HG02642 (cell line): Measurements from ENCODE around the gene ADAMTS6.
"Not testable (repeated sequence)": the region's sequence is repeated elsewhere in the genome, so short reads cannot be mapped to it uniquely, and the experiment has no call there.

Experiments used
- ATAC-seq: cut with Tn5 transposase; IDR thresholded peaks from one replicate; pipeline ENCODE4 v1.9.1; 2021; ENCODE audit warnings: mild to moderate bottlenecking; ENCODE audit not compliant: unreplicated experiment, poor library complexity

ADAMTS6 gene

GRCh38 chr5:65382582-65382981, 99.1 kb downstream of the ADAMTS6 start:
- no peak for ATAC-seq

DNA sequence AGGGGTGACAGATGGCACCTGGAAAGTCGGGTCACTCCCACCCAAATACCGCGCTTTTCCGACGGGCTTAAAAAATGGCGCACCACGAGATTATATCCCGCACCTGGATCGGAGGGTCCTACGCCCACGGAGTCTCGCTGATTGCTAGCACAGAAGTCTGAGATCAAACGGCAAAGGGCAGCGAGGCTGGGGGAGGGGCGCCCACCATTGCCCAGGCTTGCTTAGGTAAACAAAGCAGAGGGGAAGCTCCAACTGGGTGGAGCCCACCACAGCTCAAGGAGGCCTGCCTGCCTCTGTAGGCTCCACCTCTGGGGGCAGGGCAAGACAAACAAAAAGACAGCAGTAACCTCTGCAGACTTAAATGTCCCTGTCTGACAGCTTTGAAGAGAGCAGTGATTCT, 111.2 kb downstream of the ADAMTS6 start:
- ATAC-seq = not testable (repeated sequence)

GRCh38 chr5:65366655-65367054, 115.1 kb downstream of the ADAMTS6 start:
- ATAC-seq = no peak

GRCh38 chr5:65364907-65365306, 116.8 kb downstream of the ADAMTS6 start:
- no peak for ATAC-seq

DNA sequence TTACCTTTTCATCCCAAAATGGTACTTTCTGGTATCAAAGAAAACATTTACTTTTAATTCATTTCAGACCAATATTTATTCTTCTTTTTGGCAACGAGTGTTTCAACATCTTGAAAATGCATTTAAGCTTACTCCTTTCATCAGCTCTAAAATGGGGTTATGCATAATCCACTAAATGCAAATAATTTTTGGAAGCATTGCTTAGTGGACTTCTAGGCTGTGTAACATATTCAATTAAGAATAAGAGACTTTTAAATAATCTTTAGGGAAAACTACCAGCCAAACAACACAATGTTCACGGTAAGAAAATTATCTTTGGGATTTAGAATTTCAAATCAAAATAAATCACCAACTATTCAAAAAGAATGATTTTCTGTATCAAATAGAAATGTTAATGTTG, 118.2 kb downstream of the ADAMTS6 start:
- ATAC-seq = no peak

GRCh38 chr5:65359981-65360380, 121.7 kb downstream of the ADAMTS6 start:
- no peak for ATAC-seq

GRCh38 chr5:65359569-65359968, 122.2 kb downstream of the ADAMTS6 start:
- ATAC-seq = no peak

DNA sequence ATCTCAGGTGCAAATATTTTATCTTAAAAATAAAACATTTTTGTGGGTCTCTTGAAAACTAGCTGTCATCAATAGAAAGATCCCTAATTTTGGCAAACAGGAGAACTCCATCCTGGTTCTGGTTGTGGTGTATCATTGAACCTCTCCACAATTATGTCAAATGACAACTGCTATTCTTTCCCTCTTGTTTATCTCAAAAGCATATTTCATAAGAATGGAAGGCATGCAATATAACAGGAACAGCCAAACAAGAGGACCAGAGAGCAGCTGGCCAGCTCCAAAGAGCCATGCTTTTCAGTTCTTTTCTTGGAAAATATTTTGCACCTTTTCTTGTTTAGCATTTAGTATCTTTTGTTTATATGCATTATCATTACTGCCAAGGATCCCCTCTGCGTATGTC, 125.4 kb downstream of the ADAMTS6 start:
- ATAC-seq = no peak

DNA sequence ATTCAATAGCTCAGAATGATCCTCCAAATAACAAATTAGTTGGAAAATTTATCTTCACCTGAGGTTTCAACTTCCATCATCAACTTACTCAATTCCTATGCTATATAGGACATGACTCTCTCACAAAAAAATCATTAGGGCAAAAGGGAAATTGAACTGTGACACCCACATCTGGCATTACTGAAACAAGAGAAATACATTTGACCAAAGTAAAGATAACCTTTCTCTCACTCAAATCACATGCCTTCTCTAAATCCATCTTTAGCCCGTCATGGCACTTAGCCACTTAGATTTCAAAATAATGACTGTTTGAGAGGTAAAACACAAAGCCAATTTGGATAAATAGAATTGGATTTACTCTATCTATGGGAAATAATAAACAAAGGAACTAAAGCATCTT, 126.4 kb downstream of the ADAMTS6 start:
- no peak for ATAC-seq

DNA sequence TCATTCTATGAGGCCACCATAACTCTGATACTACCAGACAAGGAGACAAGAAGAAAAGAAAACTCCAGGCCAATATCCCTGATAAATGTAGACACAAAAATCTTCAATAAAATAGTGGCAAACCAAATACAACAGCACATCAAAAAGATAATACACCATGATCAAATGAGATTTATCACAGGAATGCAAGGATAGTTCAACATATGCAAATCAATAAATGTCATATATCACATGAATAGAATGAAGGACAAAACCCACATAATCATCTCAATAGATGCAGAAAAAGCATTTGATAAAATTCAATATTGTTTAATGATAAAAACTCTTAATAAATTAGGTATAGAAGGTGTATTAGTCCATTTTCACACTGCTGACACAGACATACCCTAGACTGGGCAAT, 139.9 kb downstream of the ADAMTS6 start:
- ATAC-seq = no peak

DNA sequence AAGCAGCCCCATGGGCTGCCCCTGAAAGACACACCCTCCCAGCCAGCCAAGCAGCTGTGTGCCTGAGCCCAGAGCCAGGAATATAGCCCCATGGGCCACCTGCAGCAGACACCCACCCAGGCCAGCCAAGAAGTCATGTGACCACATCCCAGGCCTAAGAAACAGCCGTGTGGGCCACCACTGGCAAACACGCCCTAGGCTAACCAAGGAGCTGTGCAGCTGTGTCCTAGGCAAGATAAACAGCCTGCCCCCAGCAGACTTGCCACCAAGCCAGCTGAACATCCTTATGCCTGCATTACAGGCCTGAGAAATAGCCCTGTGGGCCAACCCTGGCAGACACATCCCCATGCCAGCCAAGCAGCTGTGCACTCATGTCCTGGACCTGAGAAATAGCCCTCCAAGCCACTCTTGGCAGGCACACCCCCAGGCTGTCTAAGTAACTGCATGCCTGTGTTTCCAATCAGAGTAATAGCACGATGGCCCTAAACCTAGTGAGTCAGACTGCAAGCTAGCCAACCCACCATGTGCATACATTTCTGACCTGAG, 143.0 kb downstream of the ADAMTS6 start:
- ATAC-seq = no peak

DNA sequence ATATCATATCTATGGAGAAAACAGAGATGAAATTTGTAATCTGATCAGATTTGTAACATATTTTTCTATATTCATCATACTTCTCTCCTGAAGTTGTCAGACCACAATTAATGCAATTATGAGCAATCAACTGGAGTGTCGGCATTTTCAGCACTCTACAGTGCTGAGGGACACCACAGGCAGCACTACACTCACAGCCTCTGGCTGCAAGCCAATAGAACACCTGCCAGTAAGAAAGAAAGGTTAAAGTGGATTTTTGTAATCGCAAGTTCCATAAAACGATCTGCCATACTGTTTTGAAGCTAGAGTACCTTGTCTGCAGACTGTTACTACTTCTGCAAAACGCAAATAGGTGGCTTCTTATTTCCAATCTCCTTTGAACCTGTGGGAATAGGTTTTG, 147.6 kb downstream of the ADAMTS6 start:
- no peak for ATAC-seq

GRCh38 chr5:65332591-65332990, 149.1 kb downstream of the ADAMTS6 start:
- no peak for ATAC-seq

GRCh38 chr5:65329266-65329665, 152.5 kb downstream of the ADAMTS6 start:
- ATAC-seq = no peak

DNA sequence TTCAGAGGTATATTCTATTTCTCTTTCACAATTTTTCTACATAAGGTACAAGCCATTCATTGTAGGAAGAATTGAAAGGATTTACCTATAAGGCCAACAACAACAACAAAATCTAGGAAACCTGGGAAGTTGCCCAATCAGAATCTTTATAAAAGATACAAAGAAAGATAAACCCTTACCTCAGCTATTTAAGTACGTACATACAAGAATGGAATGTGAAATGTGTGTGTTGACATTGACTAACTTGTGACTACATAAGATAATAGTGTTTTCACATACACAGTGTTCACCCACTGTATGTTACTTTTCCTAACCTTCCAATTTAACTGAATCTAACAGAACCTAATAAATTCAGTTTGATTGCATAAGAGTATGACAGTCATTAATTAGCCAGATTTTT, 154.1 kb downstream of the ADAMTS6 start:
- no peak for ATAC-seq

DNA sequence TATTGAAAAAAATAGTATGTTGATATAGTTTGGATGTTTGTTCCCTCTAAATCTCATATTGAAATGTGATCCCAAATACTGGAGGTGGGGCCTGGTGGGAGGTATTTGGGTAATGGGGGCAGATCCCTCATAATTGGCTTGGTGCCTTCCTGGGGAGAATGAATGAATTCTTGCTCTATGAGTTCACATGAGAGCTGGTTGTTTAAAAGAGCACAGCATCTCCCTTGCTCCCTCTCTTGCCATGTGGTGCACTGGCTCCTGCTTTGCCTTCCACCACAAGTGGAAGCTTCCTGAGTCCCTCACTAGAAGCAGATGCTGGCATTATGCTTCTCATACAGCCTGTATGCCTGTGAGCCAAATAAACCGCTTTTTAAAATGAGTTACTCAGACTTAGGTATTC, 154.8 kb downstream of the ADAMTS6 start:
- ATAC-seq = no peak

GRCh38 chr5:65324226-65324625, 157.5 kb downstream of the ADAMTS6 start:
- ATAC-seq = no peak

- not testable (repeated sequence) for ATAC-seq
These were observed 161.0 kb downstream of the ADAMTS6 start for GRCh38 chr5:65320704-65321103.

DNA sequence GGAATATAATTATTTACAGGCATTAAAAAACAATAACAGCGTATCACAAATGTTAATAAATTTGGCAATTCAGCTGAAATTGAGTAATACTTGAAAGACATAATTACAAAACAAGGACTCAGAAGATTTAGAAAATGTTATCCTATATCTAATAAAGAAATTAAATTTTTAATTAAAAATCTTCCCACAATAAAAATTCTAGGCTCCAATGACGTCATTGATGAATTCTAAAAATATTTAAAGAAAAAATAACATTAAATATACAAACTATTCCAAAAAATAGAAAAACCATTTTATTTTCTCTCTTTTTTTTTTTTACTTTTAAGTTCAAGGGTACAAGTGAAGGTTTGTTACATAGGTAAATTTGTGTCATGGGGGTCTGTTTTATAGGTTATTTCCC, 161.5 kb downstream of the ADAMTS6 start:
- no peak for ATAC-seq

GRCh38 chr5:65307931-65308330, 173.8 kb downstream of the ADAMTS6 start:
- ATAC-seq = no peak

DNA sequence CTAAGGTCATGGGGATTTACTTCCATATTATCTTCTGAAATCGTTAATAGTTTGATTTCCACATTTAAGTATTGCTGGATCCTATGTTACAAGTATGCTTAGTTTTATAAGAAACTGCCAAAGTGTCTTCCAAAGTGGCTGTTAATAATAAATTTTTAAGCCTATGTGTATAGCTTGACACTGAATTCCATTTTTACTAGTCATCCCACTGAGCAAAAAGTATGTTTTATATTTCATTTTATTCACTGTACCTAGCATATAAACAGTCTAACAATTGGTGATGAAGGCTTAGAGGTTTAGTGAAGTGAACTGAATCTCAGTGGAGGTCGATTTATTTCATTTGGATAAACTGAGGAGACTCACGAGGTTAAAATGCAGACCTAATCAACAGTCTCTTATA, 174.6 kb downstream of the ADAMTS6 start:
- ATAC-seq = no peak

- no peak for ATAC-seq
These were observed 175.8 kb downstream of the ADAMTS6 start for GRCh38 chr5:65305913-65306312.

GRCh38 chr5:65299861-65300260, 181.9 kb downstream of the ADAMTS6 start:
- ATAC-seq = no peak
